ENCODE results near the gene MIEF1. TPM values are rescaled to one million over a fixed set of nuclear protein-coding genes. Genes with fewer than 3 reads are reported as not detected.
"Not testable (repeated sequence)": the region's sequence is repeated elsewhere in the genome, so short reads cannot be mapped to it uniquely, and the experiment has no call there.

MIEF1 gene
- polyA plus RNA-seq, 2 donors: 4.2 to 9.0 TPM

- WGBS, 2 donors: 91 to 93% methylated on average over 16 of the region's 16 CpGs
- Histone ChIP-seq H3K27me3 (ENCODE audit: control insufficient read depth in 1 of 2, insufficient read depth in 2 of 2, low read length in 2 of 2) (no peaks in the 10 kb centered on the region), H3K4me1 (ENCODE audit: control insufficient read depth in 2 of 2, insufficient read depth in 2 of 2, low read length in 1 of 2) (peaks cover 5 to 16% of the 10 kb centered on the region in 2 donors), H3K9me3 (ENCODE audit: control insufficient read depth in 2 of 2, insufficient read depth in 1 of 2, low read depth in 1 of 2, low read length in 1 of 2) (no peaks in the 10 kb centered on the region), H3K27ac (ENCODE audit: low read depth in 2 of 2, low read length in 1 of 2) (no peak overlapping the region), H3K4me3 (ENCODE audit: low read depth in 1 of 2, low read length in 2 of 2) (no peak overlapping the region), H3K36me3 (ENCODE audit: control insufficient read depth in 2 of 2, insufficient read depth in 2 of 2, low read length in 1 of 2) (peaks cover 8 to 19% of the 10 kb centered on the region in 2 donors)
Measured at GRCh38 chr22:39504071-39504470, 2.0 kb downstream of the MIEF1 start.

- WGBS, 2 donors: 73 to 84% methylated on average over 10 of the region's 10 CpGs
- not testable (repeated sequence) for H3K4me3 ChIP-seq (ENCODE audit: low read depth in 1 of 2, low read length in 2 of 2); H3K27ac ChIP-seq (ENCODE audit: low read depth in 2 of 2, low read length in 1 of 2); H3K9me3 ChIP-seq (ENCODE audit: control insufficient read depth in 2 of 2, insufficient read depth in 1 of 2, low read depth in 1 of 2, low read length in 1 of 2); H3K27me3 ChIP-seq (ENCODE audit: control insufficient read depth in 1 of 2, insufficient read depth in 2 of 2, low read length in 2 of 2); H3K4me1 ChIP-seq (ENCODE audit: control insufficient read depth in 2 of 2, insufficient read depth in 2 of 2, low read length in 1 of 2)
- H3K36me3 ChIP-seq (ENCODE audit: control insufficient read depth in 2 of 2, insufficient read depth in 2 of 2, low read length in 1 of 2): peaks cover 12 to 33% of the 10 kb centered on the region in 2 donors
Measured at GRCh38 chr22:39507021-39507420, 4.9 kb downstream of the MIEF1 start.

GRCh38 chr22:39508393-39508792, 6.3 kb downstream of the MIEF1 start:
- Histone ChIP-seq H3K4me1 (ENCODE audit: control insufficient read depth in 2 of 2, insufficient read depth in 2 of 2, low read length in 1 of 2) (peaks cover 2% of the 10 kb centered on the region in 2 donors), H3K9me3 (ENCODE audit: control insufficient read depth in 2 of 2, insufficient read depth in 1 of 2, low read depth in 1 of 2, low read length in 1 of 2) (no peaks in the 10 kb centered on the region), H3K27me3 (ENCODE audit: control insufficient read depth in 1 of 2, insufficient read depth in 2 of 2, low read length in 2 of 2) (no peaks in the 10 kb centered on the region), H3K4me3 (ENCODE audit: low read depth in 1 of 2, low read length in 2 of 2) (no peak overlapping the region), H3K36me3 (ENCODE audit: control insufficient read depth in 2 of 2, insufficient read depth in 2 of 2, low read length in 1 of 2) (peaks cover 12 to 40% of the 10 kb centered on the region in 2 donors), H3K27ac (ENCODE audit: low read depth in 2 of 2, low read length in 1 of 2) (no peak overlapping the region)
- WGBS, 2 donors: 66 to 81% methylated on average over 4 of the region's 4 CpGs

GRCh38 chr22:39510529-39511149, 8.5 kb downstream of the MIEF1 start:
- H3K27ac ChIP-seq (ENCODE audit: low read depth in 2 of 2, low read length in 1 of 2): no peak overlapping the region
- H3K27me3 ChIP-seq (ENCODE audit: control insufficient read depth in 1 of 2, insufficient read depth in 2 of 2, low read length in 2 of 2): no peaks in the 10 kb centered on the region
- H3K4me3 ChIP-seq (ENCODE audit: low read depth in 1 of 2, low read length in 2 of 2): no peak overlapping the region
- 92% methylated on average over 4 of the region's 4 CpGs for WGBS, 2 donors
- no peaks in the 10 kb centered on the region for H3K9me3 ChIP-seq (ENCODE audit: control insufficient read depth in 2 of 2, insufficient read depth in 1 of 2, low read depth in 1 of 2, low read length in 1 of 2)
- H3K4me1 ChIP-seq (ENCODE audit: control insufficient read depth in 2 of 2, insufficient read depth in 2 of 2, low read length in 1 of 2): no peaks in the 10 kb centered on the region
- peaks cover 12 to 44% of the 10 kb centered on the region in 2 donors for H3K36me3 ChIP-seq (ENCODE audit: control insufficient read depth in 2 of 2, insufficient read depth in 2 of 2, low read length in 1 of 2)

- Histone ChIP-seq H3K27ac (ENCODE audit: low read depth in 2 of 2, low read length in 1 of 2) (no peak overlapping the region), H3K4me3 (ENCODE audit: low read depth in 1 of 2, low read length in 2 of 2) (no peak overlapping the region), H3K9me3 (ENCODE audit: control insufficient read depth in 2 of 2, insufficient read depth in 1 of 2, low read depth in 1 of 2, low read length in 1 of 2) (no peaks in the 10 kb centered on the region), H3K4me1 (ENCODE audit: control insufficient read depth in 2 of 2, insufficient read depth in 2 of 2, low read length in 1 of 2) (no peaks in the 10 kb centered on the region), H3K27me3 (ENCODE audit: control insufficient read depth in 1 of 2, insufficient read depth in 2 of 2, low read length in 2 of 2) (no peaks in the 10 kb centered on the region), H3K36me3 (ENCODE audit: control insufficient read depth in 2 of 2, insufficient read depth in 2 of 2, low read length in 1 of 2) (peaks cover 8 to 41% of the 10 kb centered on the region in 2 donors)
- WGBS, 2 donors: 93% methylated on average over 13 of the region's 13 CpGs
Measured at GRCh38 chr22:39511226-39511625, 9.1 kb downstream of the MIEF1 start.

- Histone ChIP-seq H3K9me3 (ENCODE audit: control insufficient read depth in 2 of 2, insufficient read depth in 1 of 2, low read depth in 1 of 2, low read length in 1 of 2) (no peaks in the 10 kb centered on the region), H3K4me1 (ENCODE audit: control insufficient read depth in 2 of 2, insufficient read depth in 2 of 2, low read length in 1 of 2) (no peaks in the 10 kb centered on the region), H3K27me3 (ENCODE audit: control insufficient read depth in 1 of 2, insufficient read depth in 2 of 2, low read length in 2 of 2) (no peaks in the 10 kb centered on the region), H3K36me3 (ENCODE audit: control insufficient read depth in 2 of 2, insufficient read depth in 2 of 2, low read length in 1 of 2) (peaks cover 8 to 40% of the 10 kb centered on the region in 2 donors), H3K4me3 (ENCODE audit: low read depth in 1 of 2, low read length in 2 of 2) (no peak overlapping the region), H3K27ac (ENCODE audit: low read depth in 2 of 2, low read length in 1 of 2) (no peak overlapping the region)
- WGBS, 2 donors: 75 to 89% methylated on average over 10 of the region's 10 CpGs
Measured at GRCh38 chr22:39512026-39512425, 9.9 kb downstream of the MIEF1 start.

GRCh38 chr22:39513791-39514190, 11.7 kb downstream of the MIEF1 start:
- Histone ChIP-seq H3K27ac (ENCODE audit: low read depth in 2 of 2, low read length in 1 of 2) (no peak overlapping the region), H3K4me1 (ENCODE audit: control insufficient read depth in 2 of 2, insufficient read depth in 2 of 2, low read length in 1 of 2) (peaks cover 0 to under 1% of the 10 kb centered on the region in 2 donors), H3K36me3 (ENCODE audit: control insufficient read depth in 2 of 2, insufficient read depth in 2 of 2, low read length in 1 of 2) (peaks cover 4 to 42% of the 10 kb centered on the region in 2 donors), H3K27me3 (ENCODE audit: control insufficient read depth in 1 of 2, insufficient read depth in 2 of 2, low read length in 2 of 2) (no peaks in the 10 kb centered on the region), H3K4me3 (ENCODE audit: low read depth in 1 of 2, low read length in 2 of 2) (no peak overlapping the region), H3K9me3 (ENCODE audit: control insufficient read depth in 2 of 2, insufficient read depth in 1 of 2, low read depth in 1 of 2, low read length in 1 of 2) (no peaks in the 10 kb centered on the region)
- WGBS, 2 donors: 84 to 88% methylated on average over 18 of the region's 18 CpGs

- Histone ChIP-seq H3K4me1 (ENCODE audit: control insufficient read depth in 2 of 2, insufficient read depth in 2 of 2, low read length in 1 of 2) (peaks cover 0 to 5% of the 10 kb centered on the region in 2 donors), H3K4me3 (ENCODE audit: low read depth in 1 of 2, low read length in 2 of 2) (no peak overlapping the region), H3K36me3 (ENCODE audit: control insufficient read depth in 2 of 2, insufficient read depth in 2 of 2, low read length in 1 of 2) (peaks cover 4 to 38% of the 10 kb centered on the region in 2 donors), H3K27ac (ENCODE audit: low read depth in 2 of 2, low read length in 1 of 2) (no peak overlapping the region), H3K9me3 (ENCODE audit: control insufficient read depth in 2 of 2, insufficient read depth in 1 of 2, low read depth in 1 of 2, low read length in 1 of 2) (no peaks in the 10 kb centered on the region), H3K27me3 (ENCODE audit: control insufficient read depth in 1 of 2, insufficient read depth in 2 of 2, low read length in 2 of 2) (no peaks in the 10 kb centered on the region)
- WGBS, 2 donors: 40 to 47% methylated on average over 8 of the region's 8 CpGs
Measured at GRCh38 chr22:39514373-39514973, 12.4 kb downstream of the MIEF1 start.

- Histone ChIP-seq H3K36me3 (ENCODE audit: control insufficient read depth in 2 of 2, insufficient read depth in 2 of 2, low read length in 1 of 2) (peaks cover 4 to 36% of the 10 kb centered on the region in 2 donors), H3K9me3 (ENCODE audit: control insufficient read depth in 2 of 2, insufficient read depth in 1 of 2, low read depth in 1 of 2, low read length in 1 of 2) (no peaks in the 10 kb centered on the region), H3K27ac (ENCODE audit: low read depth in 2 of 2, low read length in 1 of 2) (no peak overlapping the region), H3K27me3 (ENCODE audit: control insufficient read depth in 1 of 2, insufficient read depth in 2 of 2, low read length in 2 of 2) (no peaks in the 10 kb centered on the region), H3K4me3 (ENCODE audit: low read depth in 1 of 2, low read length in 2 of 2) (no peak overlapping the region), H3K4me1 (ENCODE audit: control insufficient read depth in 2 of 2, insufficient read depth in 2 of 2, low read length in 1 of 2) (peaks cover 0 to 5% of the 10 kb centered on the region in 2 donors)
- WGBS, 2 donors: 85 to 87% methylated on average over 12 of the region's 12 CpGs
Measured at GRCh38 chr22:39515266-39516050, 13.4 kb downstream of the MIEF1 start.

Data from esophagus (tissue), 2 donors.